Measurements from ENCODE around the gene ZBTB3.

DNA sequence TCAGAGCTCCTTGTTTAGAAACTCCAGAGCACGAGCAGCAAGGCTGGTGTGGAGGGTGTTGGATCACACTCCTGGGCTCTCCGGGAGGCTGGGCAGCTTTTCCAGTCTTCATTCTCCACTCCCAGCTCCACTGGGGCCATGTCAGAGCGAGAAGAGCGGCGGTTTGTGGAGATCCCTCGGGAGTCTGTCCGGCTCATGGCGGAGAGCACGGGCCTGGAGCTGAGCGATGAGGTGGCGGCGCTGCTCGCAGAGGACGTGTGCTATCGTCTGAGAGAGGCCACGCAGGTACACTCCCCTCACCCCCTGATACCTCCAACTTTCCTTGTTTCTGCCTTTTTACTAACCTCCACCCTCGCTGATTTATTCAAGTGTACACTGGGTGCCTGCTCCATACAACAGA, 21.7 kb upstream of the ZBTB3 start:
- TF ChIP-seq, protein P1, sequence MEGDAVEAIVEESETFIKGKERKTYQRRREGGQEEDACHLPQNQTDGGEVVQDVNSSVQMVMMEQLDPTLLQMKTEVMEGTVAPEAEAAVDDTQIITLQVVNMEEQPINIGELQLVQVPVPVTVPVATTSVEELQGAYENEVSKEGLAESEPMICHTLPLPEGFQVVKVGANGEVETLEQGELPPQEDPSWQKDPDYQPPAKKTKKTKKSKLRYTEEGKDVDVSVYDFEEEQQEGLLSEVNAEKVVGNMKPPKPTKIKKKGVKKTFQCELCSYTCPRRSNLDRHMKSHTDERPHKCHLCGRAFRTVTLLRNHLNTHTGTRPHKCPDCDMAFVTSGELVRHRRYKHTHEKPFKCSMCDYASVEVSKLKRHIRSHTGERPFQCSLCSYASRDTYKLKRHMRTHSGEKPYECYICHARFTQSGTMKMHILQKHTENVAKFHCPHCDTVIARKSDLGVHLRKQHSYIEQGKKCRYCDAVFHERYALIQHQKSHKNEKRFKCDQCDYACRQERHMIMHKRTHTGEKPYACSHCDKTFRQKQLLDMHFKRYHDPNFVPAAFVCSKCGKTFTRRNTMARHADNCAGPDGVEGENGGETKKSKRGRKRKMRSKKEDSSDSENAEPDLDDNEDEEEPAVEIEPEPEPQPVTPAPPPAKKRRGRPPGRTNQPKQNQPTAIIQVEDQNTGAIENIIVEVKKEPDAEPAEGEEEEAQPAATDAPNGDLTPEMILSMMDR (conservative IDR thresholded peaks at IDR 0.05 in 1 of 2, IDR thresholded peaks at IDR 0.05 in 1 of 2; ENCODE audit: low read depth in 1 of 2, low read length in 2 of 2), result no peak
- TF ChIP-seq EZH2 (IDR thresholded peaks at IDR 0.05; ENCODE audit: low read length, missing control alignments), result no peak

All from fibroblast of lung (primary cell).